CD4-positive, CD25-positive, alpha-beta regulatory T cell (primary cell): Measurements from ENCODE around the gene MOSPD3. TPM values are rescaled to one million over a fixed set of nuclear protein-coding genes. Genes with fewer than 3 reads are reported as not detected.
"Not testable (repeated sequence)": the region's sequence is repeated elsewhere in the genome, so short reads cannot be mapped to it uniquely, and the experiment has no call there.

Source experiments
- ATAC-seq, 2 donors: fragments of 150-1000 bp; cut with Tn5 transposase; one replicate each; pipeline ENCODE4 v1.10.0; 2021; ENCODE audit warnings: low read depth in 2 of 2, moderate number of reproducible peaks in 2 of 2, moderate library complexity in 1 of 2
- DNase-seq, 3 donors: peaks; one replicate each; pipeline versions ENCODE4 v3.0.0 to v3.0.0-alpha.2; 2012 to 2022; ENCODE audit warnings: mixed read lengths in 1 of 3
- H3K27ac ChIP-seq: one replicate; pipeline ENCODE4 v1.7.0; 2013; ENCODE audit warnings: mild to moderate bottlenecking, low read length; ENCODE audit not compliant: insufficient read depth, poor library complexity, severe bottlenecking
- H3K27me3 ChIP-seq: one replicate; pipeline ENCODE4 v1.7.0; 2013; ENCODE audit warnings: low read length; ENCODE audit not compliant: control insufficient read depth, insufficient read depth
- H3K36me3 ChIP-seq: one replicate; pipeline ENCODE4 v1.7.0; 2013; ENCODE audit warnings: mild to moderate bottlenecking, low read length, moderate library complexity; ENCODE audit not compliant: control insufficient read depth, insufficient read depth
- H3K4me1 ChIP-seq: 2 replicates; pipeline ENCODE4 v1.7.0; 2013; ENCODE audit warnings: mild to moderate bottlenecking, low read length; ENCODE audit not compliant: insufficient read depth, control insufficient read depth, poor library complexity, severe bottlenecking
- H3K4me3 ChIP-seq: one replicate; pipeline ENCODE4 v1.7.0; 2013; ENCODE audit warnings: low read depth, mild to moderate bottlenecking, low read length, moderate library complexity
- H3K9me3 ChIP-seq, 2 experiments: 1 replicate in 1 of 2; 2 replicates in 1 of 2; pipeline ENCODE4 v1.7.0; 2013; ENCODE audit warnings: low read length in 2 of 2, mild to moderate bottlenecking in 1 of 2, moderate library complexity in 1 of 2; ENCODE audit not compliant: control insufficient read depth in 2 of 2
- H3K27ac Mint-ChIP-seq, 3 donors: one replicate each; pipeline ENCODE4 v1.8.0; 2020 to 2022; ENCODE audit warnings: mild to moderate bottlenecking in 3 of 3, mixed read lengths in 3 of 3, moderate library complexity in 2 of 3
- H3K27me3 Mint-ChIP-seq: one replicate; pipeline ENCODE4 v1.8.0; 2022; ENCODE audit warnings: mild to moderate bottlenecking, mixed read lengths
- H3K36me3 Mint-ChIP-seq: one replicate; pipeline ENCODE4 v1.8.0; 2020; ENCODE audit warnings: mixed read lengths
- H3K4me1 Mint-ChIP-seq, 4 donors: one replicate each; pipeline ENCODE4 v1.8.0; 2020 to 2022; ENCODE audit warnings: mixed read lengths in 4 of 4, mild to moderate bottlenecking in 1 of 4
- H3K4me3 Mint-ChIP-seq, 4 donors: one replicate each; pipeline ENCODE4 v1.8.0; 2020 to 2022; ENCODE audit warnings: mild to moderate bottlenecking in 4 of 4, mixed read lengths in 4 of 4, moderate library complexity in 3 of 4
- H3K9me3 Mint-ChIP-seq, 7 donors: one replicate each; pipeline ENCODE4 v1.8.0; 2020 to 2022; ENCODE audit warnings: mixed read lengths in 7 of 7, mild to moderate bottlenecking in 3 of 7, moderate library complexity in 2 of 7
- polyA plus RNA-seq, 4 donors: library from polyadenylated mRNA; unstranded; fragments of 300-500 nt; fragmentation: Illumina TruSeq; gene quantifications; one replicate each; pipeline ENCODE4 v1.2.3, GENCODE V29; 2021
- total RNA-seq: library from RNA; stranded (reverse); gene quantifications from one replicate; pipeline ENCODE4 v1.2.3, GENCODE V29; 2022

The MOSPD3 gene, protein sequence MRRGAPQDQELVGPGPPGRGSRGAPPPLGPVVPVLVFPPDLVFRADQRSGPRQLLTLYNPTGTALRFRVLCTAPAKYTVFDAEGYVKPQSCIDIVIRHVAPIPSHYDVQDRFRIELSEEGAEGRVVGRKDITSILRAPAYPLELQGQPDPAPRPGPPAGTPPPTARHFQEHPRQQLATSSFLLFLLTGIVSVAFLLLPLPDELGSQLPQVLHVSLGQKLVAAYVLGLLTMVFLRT
- 13.9 TPM for total RNA-seq
- 10 to 100 TPM; 13.8 to 22.9 (median 21.9) TPM for polyA plus RNA-seq

DNA sequence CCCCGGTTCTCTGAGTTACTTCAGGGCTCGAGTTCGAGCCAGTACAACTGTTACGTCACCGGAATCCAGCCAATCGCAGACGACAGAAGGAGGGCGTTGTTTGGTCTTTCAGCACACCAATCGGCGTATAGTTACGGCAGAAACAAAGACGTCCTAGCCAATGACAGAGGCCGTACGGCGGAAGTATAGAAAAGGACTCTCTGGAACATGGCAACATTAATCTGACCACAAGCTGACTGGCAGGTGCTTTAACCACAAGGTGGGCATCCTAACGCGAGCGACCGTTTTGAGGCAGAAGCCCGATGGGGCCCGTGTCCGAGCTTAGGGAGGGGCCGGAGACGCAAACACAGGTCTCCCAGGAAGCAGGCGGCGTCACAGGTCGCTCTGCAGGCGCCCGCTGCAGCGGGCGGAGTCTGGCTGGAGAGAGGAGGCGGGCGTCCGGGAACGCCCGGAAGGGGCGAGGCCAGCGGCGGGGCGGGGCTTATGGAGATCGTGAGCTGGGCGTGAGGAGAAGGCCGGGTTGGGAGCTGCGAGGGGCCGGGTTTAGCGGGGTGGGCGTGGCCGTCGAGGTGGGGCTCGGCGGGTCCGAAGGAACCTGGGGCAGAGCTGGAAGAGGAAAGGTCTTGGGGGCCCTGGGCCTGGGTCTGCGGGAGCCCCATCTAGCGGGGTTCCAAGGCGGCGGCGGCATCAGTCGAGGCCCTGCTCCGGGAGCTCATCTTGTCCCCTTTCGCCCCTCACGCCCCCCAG, at the start of gene MOSPD3:
MOSPD3 (plus strand) TSS at position 558 of the 747 bp plus-strand sequence. CDS start 252 bp downstream, outside the sequence.
- Histone ChIP-seq H3K9me3 (no peaks in the 10 kb centered on the region), H3K4me3 (peak within 1 kb of the TSS; percentile 76), H3K27me3 (no peaks in the 10 kb centered on the region), H3K4me1 (peaks cover 23% of the 10 kb centered on the region), H3K27ac (peak within 1 kb of the TSS; percentile 95), H3K36me3 (no peaks in the 10 kb centered on the region)
- H3K27ac Mint-ChIP-seq, result peak within 1 kb of the TSS; percentile 99 to 100 (median 99)
- DNase-seq (peak; percentile 96 to 99 (median 98)), ATAC-seq (peak; percentile 89 to 90)
- H3K27me3 Mint-ChIP-seq, result peaks cover 16% of the 10 kb centered on the region
- H3K4me1 Mint-ChIP-seq, result peaks cover 10 to 34% (median 21%) of the 10 kb centered on the region in 4 donors
- peaks cover 7% of the 10 kb centered on the region for H3K36me3 Mint-ChIP-seq
- H3K4me3 Mint-ChIP-seq, result peak within 1 kb of the TSS; percentile 96 to 100 (median 96)
- no peaks in the 10 kb centered on the region for H3K9me3 Mint-ChIP-seq

DNA sequence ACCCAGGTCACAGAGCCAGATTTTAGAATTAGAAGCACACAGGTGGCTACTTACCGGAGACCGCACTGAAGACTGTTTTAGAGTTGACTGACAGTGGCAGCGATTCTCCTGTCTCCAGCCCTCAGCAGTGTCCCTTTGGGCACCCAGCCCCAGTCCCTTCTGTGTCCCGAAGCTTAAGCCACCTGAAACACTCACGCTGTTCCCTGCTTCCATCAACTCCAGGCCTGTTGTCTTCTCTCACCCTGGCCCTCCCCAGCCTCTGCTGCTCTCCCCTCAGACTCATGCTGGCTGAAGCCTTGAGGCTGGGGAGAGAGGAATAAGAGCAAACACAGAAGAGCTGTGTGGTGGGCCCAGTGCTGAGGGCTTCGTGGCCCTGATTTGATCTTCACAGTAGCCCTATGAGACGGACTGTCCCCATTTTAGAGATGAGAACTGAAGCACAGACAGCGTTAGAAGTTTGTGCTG, 49.2 kb upstream of the MOSPD3 start:
- Histone ChIP-seq H3K4me3 (no peak overlapping the region), H3K36me3 (peaks cover 22% of the 10 kb centered on the region), H3K4me1 (peaks cover 16% of the 10 kb centered on the region), H3K9me3 (no peaks in the 10 kb centered on the region), H3K27ac (no peak overlapping the region), H3K27me3 (no peaks in the 10 kb centered on the region)
- no peaks in the 10 kb centered on the region for H3K9me3 Mint-ChIP-seq
- no peak overlapping the region for H3K4me3 Mint-ChIP-seq
- H3K36me3 Mint-ChIP-seq, result peaks cover 7% of the 10 kb centered on the region
- H3K27ac Mint-ChIP-seq, result peak overlapping the region in 2 of 3 donors; percentile 46 to 75
- DNase-seq (no peak), ATAC-seq (no peak)
- H3K27me3 Mint-ChIP-seq, result no peaks in the 10 kb centered on the region
- H3K4me1 Mint-ChIP-seq, result peaks cover 5 to 28% (median 15%) of the 10 kb centered on the region in 4 donors

DNA sequence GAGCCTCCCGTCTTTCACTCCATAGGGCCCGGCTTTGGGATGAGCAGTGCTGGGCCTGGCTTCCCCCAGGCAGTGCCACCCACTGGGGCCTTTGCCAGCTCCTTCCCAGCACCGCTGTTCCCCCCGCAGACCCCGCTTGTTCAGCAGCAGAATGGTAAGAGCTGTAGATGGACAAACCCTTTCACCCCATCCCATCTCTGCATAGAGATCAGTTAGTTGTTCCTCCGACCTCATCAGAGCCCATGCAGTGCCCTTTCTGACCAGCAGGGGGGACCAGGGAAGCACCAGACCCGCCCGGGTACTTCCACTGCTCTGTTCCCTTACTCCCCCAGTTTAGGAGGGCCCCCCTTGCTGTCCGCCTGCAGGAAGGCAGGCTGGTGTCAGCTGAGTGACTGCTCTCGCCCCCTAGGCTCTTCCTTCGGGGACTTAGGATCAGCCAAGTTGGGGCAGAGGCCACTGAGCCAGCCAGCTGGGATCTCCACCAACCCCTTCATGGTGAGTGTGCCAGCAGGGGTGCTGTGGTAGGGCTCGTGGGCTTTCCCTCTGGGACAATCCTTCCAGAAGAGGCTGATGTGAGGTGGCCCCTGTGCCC, 48.4 kb upstream of the MOSPD3 start:
- ATAC-seq (peak; percentile 60 to 64), DNase-seq (peak; percentile 67 to 82 (median 79))
- no peaks in the 10 kb centered on the region for H3K9me3 ChIP-seq
- peaks cover 16% of the 10 kb centered on the region for H3K36me3 ChIP-seq
- H3K4me3 ChIP-seq, result no peak overlapping the region
- peaks cover 2% of the 10 kb centered on the region for H3K27me3 Mint-ChIP-seq
- no peaks in the 10 kb centered on the region for H3K9me3 Mint-ChIP-seq
- no peaks in the 10 kb centered on the region for H3K27me3 ChIP-seq
- H3K36me3 Mint-ChIP-seq, result peaks cover 7% of the 10 kb centered on the region
- peak overlapping the region; percentile 17 for H3K27ac ChIP-seq
- no peak overlapping the region for H3K4me3 Mint-ChIP-seq
- H3K27ac Mint-ChIP-seq, result peak overlapping the region in 2 of 3 donors; percentile 34 to 46
- H3K4me1 ChIP-seq, result peaks cover 24% of the 10 kb centered on the region
- H3K4me1 Mint-ChIP-seq, result peaks cover 5 to 34% (median 19%) of the 10 kb centered on the region in 4 donors

DNA sequence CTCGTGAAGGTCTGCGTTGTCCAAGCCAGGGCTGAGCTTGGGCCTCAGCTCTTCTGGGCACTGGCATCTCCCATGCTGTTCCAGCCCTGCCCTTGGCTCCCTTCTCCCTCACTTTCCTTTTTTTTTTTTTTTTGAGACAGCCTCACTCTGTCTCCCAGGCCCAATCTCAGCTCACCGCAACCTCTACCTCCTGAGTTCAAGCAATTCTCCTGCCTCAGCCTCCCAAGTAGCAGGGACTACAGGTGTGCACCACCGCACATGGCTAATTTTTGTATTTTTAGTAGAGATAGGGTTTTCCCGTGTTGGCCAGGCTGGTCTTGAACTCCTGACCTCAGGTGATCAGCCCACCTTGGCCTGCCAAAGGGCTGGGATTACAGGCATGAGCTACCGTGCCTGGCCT, 47.9 kb upstream of the MOSPD3 start:
- not testable (repeated sequence) for ATAC-seq, H3K36me3 Mint-ChIP-seq, H3K4me3 Mint-ChIP-seq, H3K27ac Mint-ChIP-seq, H3K9me3 ChIP-seq, H3K27ac ChIP-seq, DNase-seq, H3K9me3 Mint-ChIP-seq, H3K27me3 Mint-ChIP-seq, H3K4me3 ChIP-seq, H3K27me3 ChIP-seq
- H3K36me3 ChIP-seq, result peaks cover 16% of the 10 kb centered on the region
- peaks cover 29% of the 10 kb centered on the region for H3K4me1 ChIP-seq
- peaks cover 5 to 34% (median 22%) of the 10 kb centered on the region in 4 donors for H3K4me1 Mint-ChIP-seq

DNA sequence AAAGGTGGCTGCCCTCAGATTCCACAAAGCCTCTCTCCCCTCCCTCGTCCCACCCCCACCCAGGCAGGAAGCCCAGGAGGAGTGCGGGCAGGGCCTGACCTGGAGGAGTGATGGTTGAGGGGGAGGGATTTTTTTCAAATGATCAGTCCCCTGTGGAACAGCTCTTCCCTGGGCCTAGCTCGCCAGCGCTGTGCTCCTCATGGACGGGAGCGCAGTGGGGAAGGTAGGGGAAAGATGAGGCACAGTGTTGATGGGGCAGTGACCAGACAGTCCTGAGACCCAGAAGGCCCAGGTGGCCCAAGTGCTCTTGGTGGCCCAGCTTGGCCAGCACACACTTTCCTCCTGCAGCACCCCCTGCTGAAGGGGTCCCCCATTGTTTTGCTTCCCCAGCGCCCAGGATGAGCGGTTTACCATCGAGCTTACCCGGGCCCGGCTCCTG, 47.2 kb upstream of the MOSPD3 start:
- H3K27ac ChIP-seq, result no peak overlapping the region
- ATAC-seq (no peak), DNase-seq (no peak)
- Mint-ChIP-seq H3K27me3 (peaks cover 7% of the 10 kb centered on the region), H3K27ac (no peak overlapping the region), H3K4me1 (peaks cover 0 to 33% (median 19%) of the 10 kb centered on the region in 4 donors), H3K4me3 (no peak overlapping the region), H3K9me3 (no peaks in the 10 kb centered on the region), H3K36me3 (peaks cover 4% of the 10 kb centered on the region)
- H3K36me3 ChIP-seq, result peaks cover 16% of the 10 kb centered on the region
- H3K4me3 ChIP-seq, result no peak overlapping the region
- H3K4me1 ChIP-seq, result peaks cover 31% of the 10 kb centered on the region
- H3K27me3 ChIP-seq, result no peaks in the 10 kb centered on the region
- H3K9me3 ChIP-seq, result no peaks in the 10 kb centered on the region

DNA sequence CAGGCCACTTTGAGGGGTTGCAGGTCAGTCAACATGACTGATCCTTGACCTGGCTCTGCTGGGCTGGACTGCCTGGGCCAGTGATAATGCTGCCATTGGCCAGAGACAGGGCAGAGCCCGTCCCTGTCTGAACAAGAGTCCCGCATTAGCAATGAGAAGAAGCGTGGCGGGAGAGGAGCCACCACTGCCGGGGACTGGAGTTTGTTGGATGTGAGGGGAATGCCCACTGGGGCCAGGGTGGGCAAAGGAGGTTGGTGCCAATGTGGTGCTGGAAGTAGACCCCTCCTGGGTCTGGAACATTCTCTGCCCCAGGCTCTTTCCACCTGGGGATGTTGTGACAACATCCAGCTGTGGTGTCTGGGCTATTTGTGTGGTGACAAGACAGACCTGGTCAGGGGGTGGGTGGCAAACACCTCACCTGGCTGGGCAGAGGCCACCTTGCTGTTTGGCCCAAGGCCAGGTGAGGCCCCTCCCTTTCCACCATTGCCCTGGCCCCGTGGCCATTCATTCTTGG, 46.3 kb upstream of the MOSPD3 start:
- H3K27ac Mint-ChIP-seq, result peak overlapping the region in 1 of 3 donors; percentile 84
- H3K9me3 ChIP-seq, result no peaks in the 10 kb centered on the region
- H3K4me3 ChIP-seq, result no peak overlapping the region
- peaks cover 7% of the 10 kb centered on the region for H3K27me3 Mint-ChIP-seq
- no peak for ATAC-seq
- H3K27ac ChIP-seq, result no peak overlapping the region
- peaks cover 16% of the 10 kb centered on the region for H3K36me3 ChIP-seq
- DNase-seq, result no peak
- peaks cover 4% of the 10 kb centered on the region for H3K36me3 Mint-ChIP-seq
- no peaks in the 10 kb centered on the region for H3K9me3 Mint-ChIP-seq
- peaks cover 41% of the 10 kb centered on the region for H3K4me1 ChIP-seq
- peaks cover 0 to 41% (median 19%) of the 10 kb centered on the region in 4 donors for H3K4me1 Mint-ChIP-seq
- peak overlapping the region in 1 of 4 donors; percentile 32 for H3K4me3 Mint-ChIP-seq
- no peaks in the 10 kb centered on the region for H3K27me3 ChIP-seq

DNA sequence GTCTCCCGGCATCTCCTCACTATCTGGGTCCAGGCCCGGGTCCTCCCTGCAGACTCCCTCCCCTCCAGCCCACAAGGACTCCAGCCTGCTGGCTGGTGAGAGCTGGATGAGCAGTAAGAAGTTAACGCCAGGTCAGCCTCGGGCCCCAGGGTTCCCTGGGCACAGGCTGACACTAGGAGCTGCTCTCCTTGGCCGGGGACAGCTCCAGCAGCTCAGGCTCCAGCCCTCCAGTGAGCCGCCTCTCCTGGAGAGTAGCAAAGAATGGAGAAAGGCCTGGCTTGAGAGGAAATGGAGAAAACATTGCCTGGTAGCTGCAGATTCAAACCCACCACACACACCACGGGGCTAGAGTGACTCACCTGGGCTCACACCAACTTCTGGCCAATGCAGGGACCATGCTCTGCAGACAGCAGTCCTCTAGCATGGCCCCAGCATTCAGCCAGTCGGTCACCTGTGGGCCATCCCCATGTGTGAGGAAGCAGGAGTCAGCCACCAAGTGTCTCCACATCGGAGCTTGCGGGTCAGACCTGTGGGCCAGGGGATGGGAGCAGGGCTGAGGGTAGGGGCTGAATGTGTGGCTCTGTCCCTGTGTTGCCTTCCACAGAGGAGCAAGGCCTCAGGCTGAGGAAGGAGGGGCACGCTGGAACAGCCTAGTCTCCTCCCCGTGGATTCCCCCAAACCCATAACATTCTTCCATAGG, 45.2 kb upstream of the MOSPD3 start:
- H3K36me3 ChIP-seq, result peaks cover 12% of the 10 kb centered on the region
- peak overlapping the region in 1 of 3 donors; percentile 60 for H3K27ac Mint-ChIP-seq
- ATAC-seq (no peak), DNase-seq (no peak)
- no peaks in the 10 kb centered on the region for H3K27me3 ChIP-seq
- no peak overlapping the region for H3K4me3 Mint-ChIP-seq
- H3K27ac ChIP-seq, result peak overlapping the region; percentile 23
- peaks cover 47% of the 10 kb centered on the region for H3K4me1 ChIP-seq
- no peak overlapping the region for H3K4me3 ChIP-seq
- H3K4me1 Mint-ChIP-seq, result peaks cover 0 to 50% (median 25%) of the 10 kb centered on the region in 4 donors
- H3K27me3 Mint-ChIP-seq, result peaks cover 12% of the 10 kb centered on the region
- H3K9me3 Mint-ChIP-seq, result no peaks in the 10 kb centered on the region
- H3K36me3 Mint-ChIP-seq, result peaks cover 9% of the 10 kb centered on the region
- H3K9me3 ChIP-seq, result no peaks in the 10 kb centered on the region
